Activated CD4-positive, alpha-beta T cell treated with anti-CD3 and anti-CD28 coated beads, Interleukin-2, amount 50 U/mL, for 1 hour (primary cell): ENCODE measurements around the gene YIPF6.
"Not testable (repeated sequence)": the region's sequence is repeated elsewhere in the genome, so short reads cannot be mapped to it uniquely, and the experiment has no call there.

Experiments used
- DNase-seq: peaks from one replicate; pipeline ENCODE4 v3.0.0-alpha.2; 2020

The YIPF6 gene

GRCh38 chrX:68498508-68499379 lies at the start of gene YIPF6:
YIPF6 (plus strand) TSS chrX:68499051; CDS start chrX:68499067, 16 bp downstream.
- DNase-seq = peak; percentile 52

- DNase-seq = no peak
These were observed 47.1 kb upstream of the YIPF6 start for GRCh38 chrX:68451720-68452119.

- DNase-seq = no peak
These were observed 44.2 kb upstream of the YIPF6 start for GRCh38 chrX:68454476-68455150.

- DNase-seq = no peak
These were observed 43.7 kb upstream of the YIPF6 start for GRCh38 chrX:68455151-68455510.

GRCh38 chrX:68461093-68461492 lies 37.8 kb upstream of the YIPF6 start:
- no peak for DNase-seq

- DNase-seq = no peak
These were observed 37.3 kb upstream of the YIPF6 start for GRCh38 chrX:68461576-68461975.

GRCh38 chrX:68462197-68462596 lies 36.7 kb upstream of the YIPF6 start:
- no peak for DNase-seq

GRCh38 chrX:68462653-68463052 lies 36.2 kb upstream of the YIPF6 start:
- DNase-seq = peak; percentile 2

- DNase-seq = no peak
These were observed 35.0 kb upstream of the YIPF6 start for GRCh38 chrX:68463880-68464279.

- no peak for DNase-seq
These were observed 34.1 kb upstream of the YIPF6 start for GRCh38 chrX:68464796-68465195.

GRCh38 chrX:68480969-68481368 lies 17.9 kb upstream of the YIPF6 start:
- no peak for DNase-seq

GRCh38 chrX:68486198-68486597 lies 12.7 kb upstream of the YIPF6 start:
- DNase-seq = not testable (repeated sequence)

- no peak for DNase-seq
These were observed 11.6 kb upstream of the YIPF6 start for GRCh38 chrX:68487254-68487653.

GRCh38 chrX:68487924-68488323 lies 10.9 kb upstream of the YIPF6 start:
- no peak for DNase-seq

GRCh38 chrX:68488657-68489056 lies 10.2 kb upstream of the YIPF6 start:
- no peak for DNase-seq

GRCh38 chrX:68490644-68491043 lies 8.2 kb upstream of the YIPF6 start:
- no peak for DNase-seq

GRCh38 chrX:68492583-68492982 lies 6.3 kb upstream of the YIPF6 start:
- no peak for DNase-seq

- DNase-seq = not testable (repeated sequence)
These were observed 5.1 kb upstream of the YIPF6 start for GRCh38 chrX:68493776-68494175.

GRCh38 chrX:68498044-68498507 lies 775 bp upstream of the YIPF6 start:
- no peak for DNase-seq

GRCh38 chrX:68499543-68500504 lies 973 bp downstream of the YIPF6 start:
- DNase-seq = no peak

GRCh38 chrX:68503836-68504636 lies 5.2 kb downstream of the YIPF6 start:
- DNase-seq = peak; percentile 18

- DNase-seq = no peak
These were observed 7.8 kb downstream of the YIPF6 start for GRCh38 chrX:68506649-68507048.
